Panc1 (cell line): ENCODE data around the gene ASXL3. TPM values are rescaled to one million over a fixed set of nuclear protein-coding genes. Genes with fewer than 3 reads are reported as not detected.

Experiments used
- ATAC-seq: fragments of 200-7000 bp; cut with Tn5 transposase; 2 replicates; pipeline ENCODE4 v1.9.1; 2020; ENCODE audit warnings: mild to moderate bottlenecking, moderate library complexity
- BruUV-seq: library from RNA; stranded (reverse); fragments of 400-500 nt; replicated peaks from 2 replicates; lab custom pipeline; 2021; lab: Mats Ljungman, UMichigan
- CTCF ChIA-PET: fragments of 300-600 bp; sonication (Branson Sonifier 250); formaldehyde crosslinking; loops from one replicate; lab custom pipeline; 2022; ENCODE audit warnings: antibody characterized with exemption; lab: Charles Lee
- POLR2A ChIA-PET: fragments of 300-600 bp; sonication (Branson Sonifier 250); formaldehyde crosslinking; loops from one replicate; lab custom pipeline; 2022; ENCODE audit warnings: antibody characterized with exemption; lab: Charles Lee
- DNase-seq: peaks from one replicate; pipeline ENCODE4 v3.0.0-alpha.2; 2010; ENCODE audit warnings: low read depth, low spot score
- H3K27ac ChIP-seq: 2 replicates; pipeline ENCODE4 v1.5.1; 2011; ENCODE audit warnings: mild to moderate bottlenecking, low read length, inconsistent platforms
- H3K27me3 ChIP-seq: fragments of 200-500 bp; sonication (Bioruptor generic); 2 replicates; pipeline ENCODE4 v1.6.0; 2014; ENCODE audit warnings: low read length, inconsistent platforms; ENCODE audit not compliant: control insufficient read depth, insufficient read depth
- H3K36me3 ChIP-seq: fragments of 200-500 bp; sonication (Bioruptor generic); 2 replicates; pipeline ENCODE4 v1.5.1; 2014; ENCODE audit warnings: inconsistent platforms, mild to moderate bottlenecking, low read length, moderate library complexity; ENCODE audit not compliant: control insufficient read depth, insufficient read depth
- H3K4me1 ChIP-seq: 2 replicates; pipeline ENCODE4 v1.5.1; 2011; ENCODE audit warnings: inconsistent platforms, mild to moderate bottlenecking, low read length, moderate library complexity; ENCODE audit not compliant: control insufficient read depth, insufficient read depth
- H3K4me3 ChIP-seq, 2 experiments: 2 replicates each; pipeline ENCODE4 v1.5.1; 2011 to 2012; ENCODE audit warnings: low read depth in 2 of 2, low read length in 2 of 2, mild to moderate bottlenecking in 2 of 2, inconsistent platforms in 1 of 2, moderate library complexity in 1 of 2
- H3K9me3 ChIP-seq: fragments of 200-500 bp; sonication (Bioruptor generic); 2 replicates; pipeline ENCODE4 v1.5.1; 2014; ENCODE audit warnings: low read depth, mild to moderate bottlenecking, inconsistent platforms, low read length, moderate library complexity; ENCODE audit not compliant: control insufficient read depth, insufficient read depth
- POLR2AphosphoS5 ChIP-seq: IDR thresholded peaks from 2 replicates; pipeline ENCODE4 v1.6.1; 2012; ENCODE audit warnings: mild to moderate bottlenecking, low read depth, low read length, moderate library complexity
- REST ChIP-seq, 2 experiments: IDR thresholded peaks; 2 replicates each; pipeline ENCODE4 v1.6.1; 2011 to 2012; ENCODE audit warnings: low read depth in 2 of 2, control low read depth in 1 of 2, low read length in 1 of 2, mild to moderate bottlenecking in 1 of 2, moderate library complexity in 1 of 2; ENCODE audit not compliant: insufficient read depth in 1 of 2
- SIN3A ChIP-seq: IDR thresholded peaks from 2 replicates; pipeline ENCODE4 v1.6.1; 2012; ENCODE audit warnings: low read depth, mild to moderate bottlenecking, low read length, moderate library complexity, borderline replicate concordance; ENCODE audit not compliant: insufficient read depth
- TCF7L2 ChIP-seq: IDR thresholded peaks from 2 replicates; pipeline ENCODE4 v1.6.1; 2011; ENCODE audit warnings: mild to moderate bottlenecking, low read depth, low read length, inconsistent platforms
- in situ Hi-C: cut with HindIII; loops from 2 replicates; pipeline ENCODE4 v1.10.0; 2016; ENCODE audit warnings: low sequenced_read_pairs, low pct_unique_long_range_greater_than_20kb
- intact Hi-C: fragments of 100-400 bp; cut with micrococcal nuclease; formaldehyde crosslinking; loops from one replicate; pipeline ENCODE4 v1.10.0; 2022; ENCODE audit not compliant: unreplicated experiment
- total RNA-seq: library from RNA; stranded (reverse); gene quantifications from one replicate; pipeline ENCODE4 v1.2.1, GENCODE V29; 2021; ENCODE audit not compliant: unreplicated experiment
- TF ChIP-seq, protein P1 (sequence below): fragments of 450-650 bp; IDR thresholded peaks from 2 replicates; pipeline ENCODE4 v1.5.1; 2017; ENCODE audit warnings: mild to moderate bottlenecking

Gene ASXL3
- total RNA-seq, 1 experiment from 2014 or later: 0.74 TPM

DNA sequence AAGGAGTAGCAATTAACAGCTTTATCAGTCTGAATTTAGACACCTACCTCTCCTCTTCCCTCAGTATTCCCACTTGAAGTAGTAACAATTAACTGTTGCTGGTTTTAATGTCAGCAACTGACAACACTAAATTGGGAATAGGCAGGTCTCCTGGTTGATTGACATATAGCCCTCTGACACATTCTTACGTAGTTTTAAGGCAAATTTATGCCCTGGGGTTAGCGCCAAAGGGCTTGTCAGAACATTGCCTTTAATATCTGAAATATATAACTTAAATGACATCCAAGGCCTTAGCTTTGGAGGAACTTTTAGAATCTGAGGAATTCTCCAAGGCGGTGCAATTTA, 7.4 kb downstream of the ASXL3 start:
- peaks cover 6% of the 10 kb centered on the region for H3K27me3 ChIP-seq
- H3K4me1 ChIP-seq: no peaks in the 10 kb centered on the region
- CTCF ChIA-PET: no interaction called here
- H3K27ac ChIP-seq: no peak overlapping the region
- no peak for ATAC-seq
- POLR2A ChIA-PET: no interaction called here
- in situ Hi-C loops (no loop called here), intact Hi-C loops (no loop called here)
- no peaks in the 10 kb centered on the region for H3K36me3 ChIP-seq
- DNase-seq: no peak
- no TSS peak for BruUV-seq
- no peak overlapping the region for H3K4me3 ChIP-seq
- H3K9me3 ChIP-seq: peaks cover 4% of the 10 kb centered on the region
- no peak for TF ChIP-seq REST (IDR thresholded peaks at IDR 0.05; ENCODE audit: insufficient read depth in 1 of 2, low read depth in 2 of 2, low read length in 1 of 2)

DNA sequence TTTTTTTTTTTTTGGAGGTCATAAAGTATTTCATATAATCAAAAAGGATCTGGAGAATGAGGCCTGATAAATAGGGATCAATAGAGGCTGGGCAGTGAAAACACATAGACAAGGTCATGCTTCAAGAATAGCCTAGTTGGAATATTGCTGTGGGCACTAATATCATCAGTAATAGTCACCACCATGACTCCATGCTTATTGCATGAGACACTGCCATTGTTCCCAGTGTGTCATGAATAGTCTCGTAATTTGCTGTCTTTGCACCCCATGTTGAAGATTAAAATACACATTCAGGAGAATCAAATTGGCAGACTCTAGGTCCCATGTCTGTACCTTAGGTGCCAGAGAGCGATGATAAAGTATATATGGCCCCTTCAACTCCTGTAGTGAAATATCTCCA, 10.3 kb downstream of the ASXL3 start:
- ATAC-seq (no peak), DNase-seq (no peak)
- TF ChIP-seq SIN3A (no peak), REST (IDR thresholded peaks at IDR 0.05; ENCODE audit: insufficient read depth in 1 of 2, low read depth in 2 of 2, low read length in 1 of 2) (no peak)
- no TSS peak for BruUV-seq
- Histone ChIP-seq H3K4me1 (no peaks in the 10 kb centered on the region), H3K27me3 (peaks cover 2% of the 10 kb centered on the region; the same call in 1 of the 2 replicates), H3K4me3 (no peak overlapping the region), H3K27ac (no peak overlapping the region), H3K9me3 (peaks cover 4% of the 10 kb centered on the region), H3K36me3 (no peaks in the 10 kb centered on the region)
- in situ Hi-C loops: no loop called here
- ChIA-PET CTCF (no interaction called here), POLR2A (no interaction called here)
- intact Hi-C loops: no loop called here

- no TSS peak for BruUV-seq
- intact Hi-C loops: loop anchor here (10.0 kb wide), 1 partner anchor 62 kb away; no protein-coding TSS in a partner anchor
- POLR2A ChIA-PET: no interaction called here
- no peaks in the 10 kb centered on the region for H3K27me3 ChIP-seq
- no peak for DNase-seq
- 0 out of 2 replicates have a peak, but pooled peaks cover 3% of the 10 kb centered on the region for H3K4me1 ChIP-seq
- CTCF ChIA-PET: no interaction called here
- H3K4me3 ChIP-seq: no peak overlapping the region
- TF ChIP-seq POLR2AphosphoS5 (no peak), REST (IDR thresholded peaks at IDR 0.05; ENCODE audit: insufficient read depth in 1 of 2, low read depth in 2 of 2, low read length in 1 of 2) (no peak), SIN3A (no peak), TCF7L2 (no peak)
- TF ChIP-seq, protein P1, sequence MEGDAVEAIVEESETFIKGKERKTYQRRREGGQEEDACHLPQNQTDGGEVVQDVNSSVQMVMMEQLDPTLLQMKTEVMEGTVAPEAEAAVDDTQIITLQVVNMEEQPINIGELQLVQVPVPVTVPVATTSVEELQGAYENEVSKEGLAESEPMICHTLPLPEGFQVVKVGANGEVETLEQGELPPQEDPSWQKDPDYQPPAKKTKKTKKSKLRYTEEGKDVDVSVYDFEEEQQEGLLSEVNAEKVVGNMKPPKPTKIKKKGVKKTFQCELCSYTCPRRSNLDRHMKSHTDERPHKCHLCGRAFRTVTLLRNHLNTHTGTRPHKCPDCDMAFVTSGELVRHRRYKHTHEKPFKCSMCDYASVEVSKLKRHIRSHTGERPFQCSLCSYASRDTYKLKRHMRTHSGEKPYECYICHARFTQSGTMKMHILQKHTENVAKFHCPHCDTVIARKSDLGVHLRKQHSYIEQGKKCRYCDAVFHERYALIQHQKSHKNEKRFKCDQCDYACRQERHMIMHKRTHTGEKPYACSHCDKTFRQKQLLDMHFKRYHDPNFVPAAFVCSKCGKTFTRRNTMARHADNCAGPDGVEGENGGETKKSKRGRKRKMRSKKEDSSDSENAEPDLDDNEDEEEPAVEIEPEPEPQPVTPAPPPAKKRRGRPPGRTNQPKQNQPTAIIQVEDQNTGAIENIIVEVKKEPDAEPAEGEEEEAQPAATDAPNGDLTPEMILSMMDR: no peak
- H3K9me3 ChIP-seq: no peaks in the 10 kb centered on the region; the same call in 1 of the 2 replicates
- no peak for ATAC-seq
- H3K27ac ChIP-seq: no peak overlapping the region
- H3K36me3 ChIP-seq: no peaks in the 10 kb centered on the region
- in situ Hi-C loops: no loop called here
Observed at GRCh38 chr18:33593261-33593660, 15.2 kb downstream of the ASXL3 start.
